Activated CD8-positive, alpha-beta memory T cell treated with anti-CD3 and anti-CD28 coated beads, Interleukin-2, amount 10 ng/mL, durations not matched to agents 7 days and 5 days (primary cell): ENCODE results near the gene TMPRSS6. TPM values are rescaled to one million over a fixed set of nuclear protein-coding genes. Genes with fewer than 3 reads are reported as not detected.
"Not testable (repeated sequence)": the region's sequence is repeated elsewhere in the genome, so short reads cannot be mapped to it uniquely, and the experiment has no call there.

ENCODE experiments used
- ATAC-seq: fragments of 150-1000 bp; cut with Tn5 transposase; one replicate; pipeline ENCODE4 v1.10.0; 2021; ENCODE audit warnings: moderate library complexity
- CTCF ChIA-PET: fragments of 350-600 bp; sonication (Branson Sonifier 250); formaldehyde crosslinking; loops from one replicate; lab custom pipeline; 2021; ENCODE audit warnings: antibody characterized with exemption; lab: Charles Lee
- DNase-seq: peaks from one replicate; pipeline ENCODE4 v3.0.0-alpha.2; 2020
- H3K27ac Mint-ChIP-seq: one replicate; pipeline ENCODE4 v1.8.0; 2021; ENCODE audit warnings: mild to moderate bottlenecking, mixed read lengths
- H3K27me3 Mint-ChIP-seq: one replicate; pipeline ENCODE4 v1.8.0; 2021; ENCODE audit warnings: mixed read lengths
- H3K36me3 Mint-ChIP-seq: one replicate; pipeline ENCODE4 v1.8.0; 2021; ENCODE audit warnings: mild to moderate bottlenecking, mixed read lengths
- H3K4me1 Mint-ChIP-seq: one replicate; pipeline ENCODE4 v1.8.0; 2021; ENCODE audit warnings: mixed read lengths
- H3K4me3 Mint-ChIP-seq: one replicate; pipeline ENCODE4 v1.8.0; 2021; ENCODE audit warnings: mild to moderate bottlenecking, moderate library complexity, mixed read lengths
- H3K9me3 Mint-ChIP-seq: one replicate; pipeline ENCODE4 v1.8.0; 2022; ENCODE audit warnings: low read depth, mixed read lengths
- total RNA-seq, 2 experiments: library from RNA; stranded (reverse); gene quantifications; one replicate each; pipeline ENCODE4 v1.2.3, GENCODE V29; 2021

TMPRSS6 gene
- total RNA-seq, 2 experiments from 2014 or later: 1.3 to 3.3 TPM

DNA sequence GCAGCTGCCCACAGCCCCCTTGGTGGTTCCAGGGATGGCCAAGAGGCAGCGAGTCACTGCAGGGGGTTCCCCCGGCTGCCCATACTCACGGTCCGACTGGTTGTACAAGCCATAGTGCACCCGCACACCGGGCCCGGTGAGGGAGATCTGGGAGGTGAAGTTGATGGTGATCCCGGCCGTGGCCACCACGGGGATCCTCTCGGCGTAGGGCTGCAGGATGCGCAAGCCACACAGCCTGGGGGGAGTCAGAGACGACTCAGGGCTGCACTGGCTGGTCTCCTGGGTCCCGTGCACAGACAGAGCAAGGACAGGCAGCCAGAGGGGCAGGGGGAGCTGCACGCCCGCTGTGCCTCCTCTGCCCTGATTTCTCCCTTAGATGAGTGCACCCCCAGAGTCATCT lies 34.5 kb downstream of the TMPRSS6 start:
- no peak overlapping the region for H3K4me3 Mint-ChIP-seq
- peaks cover 41% of the 10 kb centered on the region for H3K4me1 Mint-ChIP-seq
- no peak for ATAC-seq
- H3K27ac Mint-ChIP-seq: no peak overlapping the region
- H3K27me3 Mint-ChIP-seq: peaks cover 2% of the 10 kb centered on the region
- no peaks in the 10 kb centered on the region for H3K9me3 Mint-ChIP-seq
- H3K36me3 Mint-ChIP-seq: no peaks in the 10 kb centered on the region
- CTCF ChIA-PET: interaction anchor here (1.3 to 3.3 kb wide), 3 partner anchors 73 to 124 kb away, joined by 4 to 26 read pairs (median 19); no protein-coding TSS in a partner anchor
- DNase-seq: no peak

DNA sequence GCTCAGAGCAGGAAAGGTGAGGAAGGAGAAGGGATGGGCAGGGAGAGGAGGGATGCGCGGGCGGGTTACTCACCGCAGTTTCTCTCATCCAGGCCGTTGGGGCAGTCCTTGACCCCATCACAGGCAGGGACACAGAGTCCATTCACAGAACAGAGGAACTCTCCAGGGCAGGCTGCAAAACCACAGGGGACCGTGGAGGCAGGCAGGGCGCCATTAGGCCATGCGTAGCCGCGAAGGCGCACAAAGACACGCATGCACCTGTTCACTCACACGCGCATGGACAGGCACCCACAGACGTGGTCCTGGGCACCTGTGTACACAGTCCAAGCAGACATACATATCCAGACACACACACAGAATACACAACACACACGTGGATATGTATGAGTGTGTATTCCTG lies 35.0 kb downstream of the TMPRSS6 start:
- Mint-ChIP-seq H3K9me3 (no peaks in the 10 kb centered on the region), H3K27me3 (peaks cover 7% of the 10 kb centered on the region), H3K27ac (no peak overlapping the region), H3K36me3 (no peaks in the 10 kb centered on the region), H3K4me1 (peaks cover 36% of the 10 kb centered on the region), H3K4me3 (no peak overlapping the region)
- CTCF ChIA-PET: interaction anchor here (1.3 to 3.3 kb wide), 2 partner anchors 92 to 125 kb away, joined by 4 to 26 read pairs; no protein-coding TSS in a partner anchor
- no peak for DNase-seq
- ATAC-seq: no peak

DNA sequence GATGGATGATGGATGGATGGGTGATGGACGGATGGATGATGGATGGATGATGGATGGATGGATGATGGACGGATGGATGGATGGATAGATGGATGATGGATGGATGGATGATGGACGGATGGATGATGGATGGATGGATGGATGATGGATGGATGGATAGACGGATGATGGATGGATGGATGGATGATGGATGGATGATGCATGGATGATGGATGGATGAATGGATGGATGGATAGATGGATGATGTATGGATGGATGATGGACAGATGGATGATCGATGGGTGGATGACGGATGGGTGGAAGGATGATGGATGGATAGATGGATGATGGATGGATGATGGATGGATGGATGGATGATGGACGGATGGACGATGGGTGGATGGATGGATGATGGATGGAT lies 36.8 kb downstream of the TMPRSS6 start:
- DNase-seq (no peak), ATAC-seq (no peak)
- Mint-ChIP-seq H3K4me3 (no peak overlapping the region), H3K27me3 (peaks cover 12% of the 10 kb centered on the region), H3K36me3 (no peaks in the 10 kb centered on the region), H3K27ac (no peak overlapping the region), H3K4me1 (peaks cover 18% of the 10 kb centered on the region), H3K9me3 (no peaks in the 10 kb centered on the region)
- CTCF ChIA-PET: no interaction called here

DNA sequence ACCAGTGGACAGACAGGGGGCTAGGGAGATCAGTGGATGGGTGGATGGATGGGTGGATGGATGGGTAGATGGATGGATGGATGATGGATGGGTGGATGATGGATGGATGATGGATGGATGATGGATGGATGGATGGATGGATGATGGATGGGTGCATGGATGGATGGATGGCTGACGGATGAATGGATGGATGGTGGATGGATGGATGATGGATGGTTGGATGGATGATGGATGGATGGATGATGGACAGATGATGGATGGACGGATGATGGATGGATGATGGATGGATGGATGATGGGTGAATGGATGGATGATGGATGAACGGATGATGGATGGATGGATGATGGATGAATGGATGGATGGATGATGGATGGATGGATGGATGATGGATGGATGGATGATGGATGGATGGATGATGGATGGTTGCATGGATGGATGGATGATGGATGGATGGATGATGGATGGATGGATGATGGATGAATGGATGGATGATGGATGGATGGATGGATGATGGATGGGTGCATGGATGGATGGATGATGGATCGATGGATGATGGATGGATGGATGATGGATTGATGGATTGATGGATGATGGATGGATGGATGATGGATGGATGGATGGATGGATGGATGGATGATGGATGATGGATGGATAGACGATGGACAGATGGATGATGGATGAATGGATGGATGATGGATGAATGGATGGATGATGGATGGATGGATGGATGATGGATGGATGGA lies 37.5 kb downstream of the TMPRSS6 start:
- H3K27me3 Mint-ChIP-seq: peaks cover 12% of the 10 kb centered on the region
- DNase-seq, CTCF ChIA-PET, ATAC-seq, H3K36me3 Mint-ChIP-seq, H3K27ac Mint-ChIP-seq, H3K9me3 Mint-ChIP-seq, H3K4me3 Mint-ChIP-seq: not testable (repeated sequence)
- H3K4me1 Mint-ChIP-seq: peaks cover 15% of the 10 kb centered on the region

DNA sequence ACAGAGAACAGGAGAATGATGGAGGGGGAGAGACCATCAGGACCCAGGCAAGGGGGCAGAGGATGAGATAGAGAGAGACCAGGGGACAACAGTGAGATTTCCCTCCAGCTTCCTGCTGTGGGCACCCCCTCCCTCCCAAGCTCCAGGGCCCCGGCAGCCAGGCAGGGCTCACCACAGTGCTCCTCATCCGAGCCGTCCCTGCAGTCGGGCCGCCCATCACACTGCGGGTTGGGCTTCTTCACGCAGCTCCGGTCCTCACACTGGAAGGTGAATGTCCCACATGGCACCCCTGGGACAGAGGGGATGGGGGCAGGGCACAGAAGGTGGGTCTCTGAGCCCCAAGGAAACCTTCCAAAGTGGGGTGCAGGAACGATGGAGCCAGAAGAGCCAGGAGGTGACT lies 38.8 kb downstream of the TMPRSS6 start:
- Mint-ChIP-seq H3K36me3 (no peaks in the 10 kb centered on the region), H3K4me3 (no peak overlapping the region), H3K4me1 (peaks cover 9% of the 10 kb centered on the region), H3K27me3 (peaks cover 12% of the 10 kb centered on the region), H3K27ac (no peak overlapping the region), H3K9me3 (no peaks in the 10 kb centered on the region)
- CTCF ChIA-PET: interaction anchor here (0.6 to 1.4 kb wide), 3 partner anchors 9 to 129 kb away, joined by 3 read pairs; no protein-coding TSS in a partner anchor
- ATAC-seq (no peak), DNase-seq (no peak)

DNA sequence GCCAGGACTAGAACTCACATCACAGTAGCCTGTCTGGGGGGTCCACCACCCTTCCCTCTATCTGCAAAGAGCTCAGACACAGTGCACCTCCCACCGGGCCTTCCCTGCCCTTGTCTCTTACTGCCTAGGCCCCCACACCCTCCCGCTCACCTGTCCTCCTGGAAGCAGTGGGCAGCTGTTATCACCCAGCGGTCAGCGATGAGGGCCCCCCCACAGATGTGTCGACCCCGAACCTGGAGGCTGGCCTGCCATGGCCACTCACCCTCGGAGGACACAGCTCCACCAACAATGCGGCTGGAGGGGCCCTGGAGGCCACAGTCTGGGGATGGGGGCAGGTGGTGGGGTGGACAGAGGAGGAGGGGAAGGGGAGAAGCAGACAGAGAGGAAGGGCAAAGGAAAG lies 39.2 kb downstream of the TMPRSS6 start:
- DNase-seq (no peak), ATAC-seq (no peak)
- Mint-ChIP-seq H3K4me1 (peaks cover 7% of the 10 kb centered on the region), H3K4me3 (no peak overlapping the region), H3K27me3 (peaks cover 12% of the 10 kb centered on the region), H3K36me3 (no peaks in the 10 kb centered on the region), H3K9me3 (no peaks in the 10 kb centered on the region), H3K27ac (no peak overlapping the region)
- CTCF ChIA-PET: interaction anchor here (0.6 to 1.6 kb wide), 5 partner anchors 9 to 214 kb away, joined by 3 read pairs; no protein-coding TSS in a partner anchor

DNA sequence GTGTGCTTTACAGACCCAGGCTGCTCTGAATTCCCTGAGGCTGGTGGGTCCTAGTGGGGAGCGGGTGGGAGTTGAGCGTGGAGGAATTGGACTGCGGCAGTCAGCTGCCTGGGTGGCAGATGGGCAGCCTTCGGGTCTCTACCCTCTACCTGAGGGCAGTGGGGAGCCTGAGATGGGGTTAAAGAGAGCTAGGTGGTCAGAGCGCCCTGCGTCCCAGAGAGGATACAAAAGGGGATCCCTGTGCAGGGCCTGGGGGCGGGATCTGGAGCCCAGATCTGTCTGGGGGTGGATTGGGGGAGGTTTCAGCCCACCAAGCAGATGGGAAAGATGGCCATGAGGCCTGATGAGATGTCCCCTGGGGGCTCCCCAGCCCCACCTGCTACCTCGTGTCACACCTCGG lies 39.8 kb downstream of the TMPRSS6 start:
- H3K27ac Mint-ChIP-seq: no peak overlapping the region
- H3K4me3 Mint-ChIP-seq: no peak overlapping the region
- CTCF ChIA-PET: interaction anchor here (0.8 to 1.6 kb wide), 4 partner anchors 10 to 214 kb away, joined by 3 read pairs; no protein-coding TSS in a partner anchor
- DNase-seq (no peak), ATAC-seq (no peak)
- peaks cover 2% of the 10 kb centered on the region for H3K4me1 Mint-ChIP-seq
- H3K36me3 Mint-ChIP-seq: no peaks in the 10 kb centered on the region
- no peaks in the 10 kb centered on the region for H3K9me3 Mint-ChIP-seq
- H3K27me3 Mint-ChIP-seq: peaks cover 12% of the 10 kb centered on the region

DNA sequence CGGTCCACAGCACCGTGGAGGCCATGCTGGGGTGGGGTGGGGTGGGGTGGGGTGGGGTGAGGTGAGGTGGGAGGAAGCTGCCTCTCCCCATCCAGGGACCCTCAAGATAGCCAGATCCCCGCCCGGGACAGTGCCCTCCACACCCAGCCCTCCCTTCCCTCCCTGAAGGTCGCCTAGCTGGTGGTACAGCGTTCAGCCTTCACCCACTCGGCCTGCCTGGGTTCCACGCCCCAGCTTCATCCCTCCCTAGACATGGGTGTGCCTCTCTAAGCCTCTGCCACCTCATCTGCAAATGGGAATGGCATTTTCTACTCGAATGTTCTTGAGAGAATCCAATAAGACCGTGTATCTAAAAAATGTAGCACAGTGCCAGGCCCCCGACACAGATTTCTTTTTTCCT lies 40.2 kb downstream of the TMPRSS6 start:
- no peak for ATAC-seq
- H3K4me1 Mint-ChIP-seq: no peaks in the 10 kb centered on the region
- CTCF ChIA-PET: interaction anchor here (1.6 kb wide), 1 partner anchor 23 kb away, joined by 3 read pairs; no protein-coding TSS in a partner anchor
- no peak overlapping the region for H3K27ac Mint-ChIP-seq
- DNase-seq: no peak
- no peak overlapping the region for H3K4me3 Mint-ChIP-seq
- H3K27me3 Mint-ChIP-seq: peaks cover 12% of the 10 kb centered on the region
- H3K36me3 Mint-ChIP-seq: no peaks in the 10 kb centered on the region
- no peaks in the 10 kb centered on the region for H3K9me3 Mint-ChIP-seq

DNA sequence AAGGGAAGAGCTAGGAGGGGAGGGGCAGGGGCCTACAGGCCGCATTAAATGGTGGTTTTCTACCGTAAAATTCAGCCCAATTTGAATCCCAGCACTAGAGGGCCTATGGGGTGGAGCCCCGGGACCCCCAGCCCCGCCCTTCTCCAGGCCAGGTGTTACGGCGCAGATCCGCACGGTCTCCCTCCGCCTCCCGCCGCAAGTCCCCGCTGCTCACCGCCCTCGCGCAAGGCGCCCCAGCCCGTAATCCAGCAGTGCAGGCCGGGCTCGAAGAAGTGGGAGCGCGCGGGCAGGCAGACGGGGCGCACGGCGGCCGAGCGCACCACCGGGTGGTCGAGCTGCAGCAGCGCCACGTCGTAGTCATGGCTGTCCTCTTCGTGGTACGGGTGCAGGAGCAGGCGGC lies 40.7 kb downstream of the TMPRSS6 start:
- H3K9me3 Mint-ChIP-seq: no peaks in the 10 kb centered on the region
- no peak overlapping the region for H3K4me3 Mint-ChIP-seq
- no peaks in the 10 kb centered on the region for H3K4me1 Mint-ChIP-seq
- no peak overlapping the region for H3K27ac Mint-ChIP-seq
- H3K27me3 Mint-ChIP-seq: peaks cover 12% of the 10 kb centered on the region
- DNase-seq (no peak), ATAC-seq (peak; percentile 38)
- H3K36me3 Mint-ChIP-seq: no peaks in the 10 kb centered on the region
- CTCF ChIA-PET: interaction anchor here (1.6 kb wide), 1 partner anchor 23 kb away, joined by 3 read pairs; no protein-coding TSS in a partner anchor

DNA sequence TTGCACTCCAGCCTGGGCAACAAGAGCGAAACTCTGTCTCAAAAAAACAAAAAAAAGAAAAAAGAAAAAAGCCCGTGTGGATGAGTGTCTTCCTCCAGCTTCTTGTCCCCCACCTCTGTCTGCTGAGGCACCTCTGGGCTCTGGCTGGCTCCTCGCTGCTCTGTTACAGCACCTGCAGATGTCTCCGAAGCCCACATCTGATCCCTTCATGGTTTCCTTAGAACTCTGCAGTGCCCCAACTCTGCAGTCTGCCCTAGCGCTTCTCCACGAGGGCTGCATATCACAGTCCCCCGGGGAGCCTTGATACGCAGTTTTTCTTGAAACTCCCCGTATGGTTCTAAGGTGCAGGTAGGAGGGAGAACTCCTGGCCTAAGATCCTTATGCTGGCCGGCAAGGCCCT lies 42.1 kb downstream of the TMPRSS6 start:
- H3K4me1 Mint-ChIP-seq: peaks cover 2% of the 10 kb centered on the region
- no peaks in the 10 kb centered on the region for H3K9me3 Mint-ChIP-seq
- no peak overlapping the region for H3K4me3 Mint-ChIP-seq
- DNase-seq (no peak), ATAC-seq (no peak)
- CTCF ChIA-PET: interaction anchor here (1.4 kb wide), 1 partner anchor 9 kb away, joined by 5 read pairs; no protein-coding TSS in a partner anchor
- H3K27me3 Mint-ChIP-seq: peaks cover 12% of the 10 kb centered on the region
- no peaks in the 10 kb centered on the region for H3K36me3 Mint-ChIP-seq
- H3K27ac Mint-ChIP-seq: no peak overlapping the region

DNA sequence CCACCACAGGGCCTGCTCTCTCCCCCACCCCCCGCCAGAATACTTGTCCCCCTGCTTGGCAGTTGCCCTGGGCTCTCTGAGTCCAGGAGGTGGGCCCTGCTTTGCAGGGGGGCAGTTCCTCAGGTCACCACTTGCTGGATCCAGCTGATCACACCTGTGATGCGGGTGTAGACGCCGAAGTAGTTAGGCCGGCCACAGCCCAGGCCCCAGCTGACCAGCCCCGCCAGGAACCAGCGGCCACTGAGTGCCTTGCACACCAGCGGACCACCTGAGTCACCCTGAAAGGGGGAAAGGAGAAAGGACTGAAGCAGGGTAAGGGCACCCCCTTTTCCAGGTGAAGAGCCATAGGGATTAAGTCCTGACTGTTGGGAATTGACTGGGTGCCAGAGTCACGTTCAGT lies 43.6 kb downstream of the TMPRSS6 start:
- no peaks in the 10 kb centered on the region for H3K9me3 Mint-ChIP-seq
- peaks cover 12% of the 10 kb centered on the region for H3K27me3 Mint-ChIP-seq

DNA sequence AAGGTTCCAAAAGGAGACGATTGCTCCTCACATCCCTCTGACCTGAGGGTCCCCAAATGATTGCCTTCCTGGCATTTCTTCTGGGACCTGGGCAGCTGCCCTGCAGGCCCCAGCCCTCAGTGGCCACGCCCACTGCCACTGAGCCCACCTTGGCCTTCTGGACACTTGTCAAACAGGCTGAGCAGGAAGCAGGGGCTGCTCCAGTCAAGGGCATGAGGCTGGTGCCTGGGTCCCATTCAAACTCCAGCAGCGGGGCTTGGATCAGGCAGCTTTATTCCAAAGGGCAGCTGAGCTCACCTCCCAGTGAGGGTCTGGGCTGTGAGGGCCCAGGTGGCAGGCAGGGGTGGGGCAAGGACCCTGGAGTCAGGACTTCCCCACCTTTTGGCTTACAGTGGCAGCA lies 44.3 kb downstream of the TMPRSS6 start:
- Mint-ChIP-seq H3K27me3 (peaks cover 12% of the 10 kb centered on the region), H3K4me3 (no peak overlapping the region), H3K36me3 (peaks cover 2% of the 10 kb centered on the region), H3K4me1 (peaks cover 23% of the 10 kb centered on the region), H3K27ac (no peak overlapping the region), H3K9me3 (no peaks in the 10 kb centered on the region)
- no peak for DNase-seq
- no peak for ATAC-seq
- CTCF ChIA-PET: interaction anchor here (1.7 kb wide), 1 partner anchor 13 kb away, joined by 4 read pairs; no protein-coding TSS in a partner anchor

More for the DNA sequence above, 43.6 kb downstream of the TMPRSS6 start:
- CTCF ChIA-PET: interaction anchor here (1.7 kb wide), 1 partner anchor 12 kb away, joined by 4 read pairs; no protein-coding TSS in a partner anchor
- ATAC-seq: no peak
- Mint-ChIP-seq H3K4me3 (no peak overlapping the region), H3K36me3 (peaks cover 1% of the 10 kb centered on the region), H3K27ac (no peak overlapping the region), H3K4me1 (peaks cover 15% of the 10 kb centered on the region)
- no peak for DNase-seq

DNA sequence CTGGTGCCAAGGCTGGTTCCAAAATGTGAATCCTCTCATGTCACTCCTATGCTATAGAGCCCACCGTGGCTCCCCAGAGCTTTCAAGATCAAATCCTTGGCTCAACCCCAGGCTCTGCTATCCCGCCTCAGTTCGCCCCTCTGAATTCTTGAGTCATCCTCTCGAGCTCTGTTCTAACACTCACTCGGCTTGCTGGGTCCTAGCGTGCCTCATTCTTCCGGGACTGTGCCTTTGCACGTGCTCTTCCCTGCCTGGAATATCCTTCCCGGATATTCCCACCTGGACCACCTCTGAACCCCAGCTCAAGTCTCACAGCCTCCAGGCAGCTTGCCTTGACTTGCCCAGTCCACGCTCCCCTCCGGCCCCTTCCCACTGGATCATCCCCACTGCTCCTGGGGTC lies 45.0 kb downstream of the TMPRSS6 start:
- ATAC-seq (no peak), DNase-seq (no peak)
- Mint-ChIP-seq H3K4me1 (peaks cover 29% of the 10 kb centered on the region), H3K4me3 (no peak overlapping the region), H3K36me3 (peaks cover 2% of the 10 kb centered on the region), H3K27me3 (peaks cover 6% of the 10 kb centered on the region), H3K27ac (no peak overlapping the region), H3K9me3 (no peaks in the 10 kb centered on the region)
- CTCF ChIA-PET: interaction anchor here (1.8 kb wide), 1 partner anchor 103 kb away, joined by 4 read pairs; no protein-coding TSS in a partner anchor
